ENCODE results near the gene OSBPL5.

The OSBPL5 gene

DNA sequence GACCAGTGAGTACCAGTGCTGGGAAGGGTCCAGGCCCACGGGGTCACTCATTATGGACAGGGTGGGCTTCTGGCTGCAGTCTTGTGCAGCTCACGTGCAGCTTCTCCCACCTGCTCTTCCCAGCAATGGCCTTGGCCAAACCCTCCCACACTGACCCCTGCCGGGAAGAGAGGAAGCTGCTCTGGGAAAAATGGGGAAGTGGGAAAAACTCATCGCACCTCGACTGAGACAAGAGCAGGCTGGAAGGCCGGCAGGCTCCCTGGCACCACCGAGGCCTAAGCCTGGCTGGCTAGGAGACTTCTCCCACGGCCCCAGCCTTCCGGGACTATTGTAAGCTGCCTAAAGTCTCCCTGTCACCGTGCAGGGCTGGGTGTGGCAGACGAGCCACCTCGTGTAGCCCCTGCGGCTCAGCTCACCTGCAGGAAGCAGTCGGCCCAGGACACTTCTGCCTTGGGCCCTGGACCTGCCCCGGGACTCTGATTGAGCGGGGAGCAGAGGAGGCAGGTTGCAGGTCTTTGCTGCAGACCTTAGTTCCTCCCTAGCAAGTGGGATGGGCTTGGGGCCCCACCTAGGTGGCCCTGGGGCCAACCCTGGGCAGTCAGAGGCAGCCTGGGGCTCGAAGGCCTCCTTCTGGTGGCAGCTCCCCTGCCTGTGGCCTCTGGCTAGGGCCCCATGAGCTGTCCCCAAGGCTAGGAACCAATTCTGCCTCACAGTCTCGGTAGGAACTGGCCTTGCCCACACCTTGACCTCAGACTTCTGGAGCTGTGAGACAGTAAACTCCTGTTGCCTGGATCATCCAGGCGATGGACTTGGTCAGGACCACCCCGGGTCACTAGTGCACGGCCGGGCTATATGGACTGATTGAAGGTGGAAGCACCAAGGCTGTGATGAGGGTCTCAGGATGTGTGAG is 30.4 kb upstream of the OSBPL5 start:
- H3K36me3 ChIP-seq (ENCODE audit: control insufficient read depth, insufficient read depth, low read length): no peaks in the 10 kb centered on the region
- no peak for DNase-seq (ENCODE audit: extremely low read depth, insufficient read length)
- no peak overlapping the region for H3K4me3 ChIP-seq (replicated peaks; ENCODE audit: low read depth, low read length)
- no peaks in the 10 kb centered on the region; the same call in none of the 2 replicates for H3K27me3 ChIP-seq (replicated peaks; ENCODE audit: control insufficient read depth, insufficient read depth, low read length)
- TF ChIP-seq, protein P1, sequence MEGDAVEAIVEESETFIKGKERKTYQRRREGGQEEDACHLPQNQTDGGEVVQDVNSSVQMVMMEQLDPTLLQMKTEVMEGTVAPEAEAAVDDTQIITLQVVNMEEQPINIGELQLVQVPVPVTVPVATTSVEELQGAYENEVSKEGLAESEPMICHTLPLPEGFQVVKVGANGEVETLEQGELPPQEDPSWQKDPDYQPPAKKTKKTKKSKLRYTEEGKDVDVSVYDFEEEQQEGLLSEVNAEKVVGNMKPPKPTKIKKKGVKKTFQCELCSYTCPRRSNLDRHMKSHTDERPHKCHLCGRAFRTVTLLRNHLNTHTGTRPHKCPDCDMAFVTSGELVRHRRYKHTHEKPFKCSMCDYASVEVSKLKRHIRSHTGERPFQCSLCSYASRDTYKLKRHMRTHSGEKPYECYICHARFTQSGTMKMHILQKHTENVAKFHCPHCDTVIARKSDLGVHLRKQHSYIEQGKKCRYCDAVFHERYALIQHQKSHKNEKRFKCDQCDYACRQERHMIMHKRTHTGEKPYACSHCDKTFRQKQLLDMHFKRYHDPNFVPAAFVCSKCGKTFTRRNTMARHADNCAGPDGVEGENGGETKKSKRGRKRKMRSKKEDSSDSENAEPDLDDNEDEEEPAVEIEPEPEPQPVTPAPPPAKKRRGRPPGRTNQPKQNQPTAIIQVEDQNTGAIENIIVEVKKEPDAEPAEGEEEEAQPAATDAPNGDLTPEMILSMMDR (IDR thresholded peaks at IDR 0.05; ENCODE audit: insufficient read depth, low read length, poor library complexity, severe bottlenecking): no peak

DNA sequence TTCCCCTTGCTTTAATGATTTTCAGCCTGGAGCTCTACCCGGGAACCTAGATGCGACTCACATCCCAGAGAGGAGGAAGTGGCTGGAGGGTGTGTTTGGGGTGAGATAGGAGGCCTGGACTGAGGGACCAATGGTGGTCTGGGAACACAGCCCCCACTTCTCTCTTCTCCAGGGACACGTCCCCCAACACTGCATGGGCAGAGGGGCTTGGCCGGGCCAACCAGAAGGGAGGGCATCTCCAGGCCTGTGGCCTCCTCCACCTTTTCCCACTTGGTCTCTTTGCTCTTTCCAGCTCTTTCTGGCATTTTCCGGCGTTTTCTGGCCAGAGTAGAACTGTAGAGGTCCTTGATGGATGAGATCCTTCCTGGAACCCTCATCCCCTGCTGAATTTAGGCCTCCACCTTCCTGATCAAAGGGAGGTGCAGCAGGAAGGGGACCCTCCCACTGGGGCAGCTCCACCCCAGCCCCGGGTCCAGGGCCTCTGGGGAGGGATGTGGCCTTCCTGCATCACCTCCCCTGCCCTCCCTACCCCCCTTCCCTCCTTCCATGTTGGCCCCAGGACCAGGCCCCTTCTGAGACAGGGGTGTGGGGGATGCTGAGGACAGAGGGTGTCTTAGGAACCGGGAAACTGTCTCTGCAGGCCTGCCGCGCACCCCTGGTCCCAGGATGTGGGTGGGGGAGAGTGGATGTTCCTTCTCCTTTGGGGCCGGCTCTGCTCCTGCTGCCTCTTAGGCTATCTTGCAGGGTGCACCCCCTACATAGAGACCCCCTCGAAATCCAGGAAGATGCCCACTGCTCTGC is 29.1 kb upstream of the OSBPL5 start:
- DNase-seq (ENCODE audit: extremely low read depth, insufficient read length): no peak
- Histone ChIP-seq H3K36me3 (ENCODE audit: control insufficient read depth, insufficient read depth, low read length) (no peaks in the 10 kb centered on the region), H3K27me3 (replicated peaks; ENCODE audit: control insufficient read depth, insufficient read depth, low read length) (no peaks in the 10 kb centered on the region; the same call in none of the 2 replicates), H3K4me3 (replicated peaks; ENCODE audit: low read depth, low read length) (no peak overlapping the region)
- TF ChIP-seq, protein P1 (IDR thresholded peaks at IDR 0.05; ENCODE audit: insufficient read depth, low read length, poor library complexity, severe bottlenecking): no peak

DNA sequence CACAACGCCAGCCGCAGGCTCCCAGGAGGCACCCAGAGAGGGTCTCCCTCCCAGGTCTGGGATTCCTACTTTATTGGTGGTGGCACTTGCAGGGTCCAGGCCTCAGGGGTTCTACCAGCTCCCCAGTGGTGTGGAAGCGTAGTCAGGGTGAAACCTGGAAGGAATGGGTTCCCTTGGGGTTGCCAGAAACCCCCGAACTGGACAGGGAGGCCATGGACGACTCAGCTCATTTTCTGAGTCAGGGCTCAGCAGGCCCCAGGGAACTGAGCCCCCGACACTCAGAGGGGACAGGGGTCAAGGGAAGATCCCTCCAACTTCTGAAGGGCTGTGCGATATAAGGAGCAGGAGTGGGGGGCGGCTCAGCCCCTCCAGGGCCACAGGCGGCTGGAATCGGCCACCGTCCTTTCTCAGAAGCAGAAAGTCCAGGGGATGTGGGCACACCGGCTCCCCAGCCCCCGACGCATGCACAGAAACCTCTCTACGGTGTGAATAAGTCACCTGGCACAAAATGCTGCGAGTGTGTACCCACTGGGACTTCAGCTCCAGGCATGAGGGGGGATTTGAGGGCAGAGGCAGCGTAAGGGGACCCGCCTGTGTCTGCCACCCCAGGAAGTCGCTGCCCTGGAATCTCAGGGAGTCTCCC is 28.4 kb upstream of the OSBPL5 start:
- no peaks in the 10 kb centered on the region; the same call in none of the 2 replicates for H3K27me3 ChIP-seq (replicated peaks; ENCODE audit: control insufficient read depth, insufficient read depth, low read length)
- no peak for DNase-seq (ENCODE audit: extremely low read depth, insufficient read length)
- H3K4me3 ChIP-seq (replicated peaks; ENCODE audit: low read depth, low read length): no peak overlapping the region
- TF ChIP-seq, protein P1 (IDR thresholded peaks at IDR 0.05; ENCODE audit: insufficient read depth, low read length, poor library complexity, severe bottlenecking): no peak
- H3K36me3 ChIP-seq (ENCODE audit: control insufficient read depth, insufficient read depth, low read length): no peaks in the 10 kb centered on the region

DNA sequence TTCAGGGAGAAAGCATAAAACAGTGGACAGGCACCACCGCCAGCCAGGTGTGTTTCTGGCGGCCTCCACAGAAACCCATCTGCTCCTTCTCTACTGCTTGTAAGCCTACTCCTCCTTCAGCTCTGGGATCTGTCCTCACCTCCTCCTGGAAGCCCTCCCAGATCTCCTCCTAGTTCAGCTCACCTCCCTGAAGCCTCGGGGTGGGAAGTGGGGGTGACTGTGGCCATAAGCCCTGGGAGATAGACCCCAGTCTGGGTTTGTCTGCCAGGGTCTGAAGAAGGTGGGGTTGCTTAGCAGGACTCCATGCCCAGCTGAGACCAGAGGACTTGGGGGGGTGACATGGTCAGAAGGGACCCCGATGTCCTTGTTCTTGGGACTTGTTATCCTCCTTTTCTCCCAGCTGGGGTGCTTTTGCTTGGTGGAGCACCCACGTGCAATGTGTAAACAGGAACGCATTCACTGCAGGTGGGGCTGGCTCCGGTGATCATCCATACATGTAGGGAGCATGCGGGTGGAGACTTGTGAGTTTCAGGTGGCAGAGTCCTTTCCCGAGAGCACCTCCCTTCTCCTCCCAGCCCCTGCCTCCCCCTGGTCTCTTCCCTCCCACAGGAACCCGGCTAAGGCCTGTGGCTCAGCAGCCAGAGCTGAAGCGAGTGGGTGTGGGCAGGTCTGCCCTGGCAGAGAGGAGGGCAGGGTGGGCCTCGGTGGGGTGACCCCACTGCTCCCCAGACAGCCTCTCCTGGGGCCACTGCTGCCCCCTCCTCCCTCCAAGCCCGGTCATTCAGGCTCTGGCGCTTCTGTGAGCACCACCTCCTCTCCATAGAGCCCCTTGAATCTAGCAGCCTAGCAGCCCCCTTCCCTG is 27.6 kb upstream of the OSBPL5 start:
- no peak for DNase-seq (ENCODE audit: extremely low read depth, insufficient read length)
- Histone ChIP-seq H3K27me3 (replicated peaks; ENCODE audit: control insufficient read depth, insufficient read depth, low read length) (no peaks in the 10 kb centered on the region; the same call in none of the 2 replicates), H3K36me3 (ENCODE audit: control insufficient read depth, insufficient read depth, low read length) (no peaks in the 10 kb centered on the region), H3K4me3 (replicated peaks; ENCODE audit: low read depth, low read length) (no peak overlapping the region)
- TF ChIP-seq, protein P1 (IDR thresholded peaks at IDR 0.05; ENCODE audit: insufficient read depth, low read length, poor library complexity, severe bottlenecking): no peak

Data from GM06990 (cell line).